DLD1 (cell line): ENCODE data around the gene RAG1.

Experiments
- in situ Hi-C: cut with HindIII; loops from 2 replicates; pipeline ENCODE4 v1.10.0; 2017; ENCODE audit warnings: low sequenced_read_pairs

Gene RAG1

GRCh38 chr11:36588099-36588498 is 20.3 kb downstream of the RAG1 start:
- in situ Hi-C loops: no loop called here

GRCh38 chr11:36590513-36590912 is 22.7 kb downstream of the RAG1 start:
- in situ Hi-C loops: no loop called here

GRCh38 chr11:36591433-36591832 is 23.6 kb downstream of the RAG1 start:
- in situ Hi-C loops: no loop called here

GRCh38 chr11:36594316-36594989 is 26.6 kb downstream of the RAG1 start, which contains the start of gene IFTAP:
Gene IFTAP (plus strand): TSS chr11:36594502. CDS start chr11:36610104, 15,602 bp downstream.
- in situ Hi-C loops: no loop called here

- in situ Hi-C loops: no loop called here
These were observed 29.1 kb downstream of the RAG1 start for GRCh38 chr11:36596880-36597279.

GRCh38 chr11:36598051-36598450 is 30.2 kb downstream of the RAG1 start, which contains the start of gene RAG2:
Gene RAG2 (minus strand): TSS chr11:36598236. CDS start chr11:36594168, 4,068 bp downstream.
- in situ Hi-C loops: no loop called here

- in situ Hi-C loops: no loop called here
These were observed 32.4 kb downstream of the RAG1 start for GRCh38 chr11:36600180-36600579.

- in situ Hi-C loops: no loop called here
These were observed 33.3 kb downstream of the RAG1 start for GRCh38 chr11:36601155-36601554.

- in situ Hi-C loops: no loop called here
These were observed 34.3 kb downstream of the RAG1 start for GRCh38 chr11:36602135-36602534.

GRCh38 chr11:36605221-36606216 is 37.7 kb downstream of the RAG1 start:
- in situ Hi-C loops: no loop called here

- in situ Hi-C loops: no loop called here
These were observed 40.8 kb downstream of the RAG1 start for GRCh38 chr11:36608491-36609199.

GRCh38 chr11:36609383-36609782 is 41.6 kb downstream of the RAG1 start:
- in situ Hi-C loops: no loop called here

- in situ Hi-C loops: no loop called here
These were observed 48.0 kb downstream of the RAG1 start for GRCh38 chr11:36615826-36616225.

GRCh38 chr11:36617543-36618362 is 49.9 kb downstream of the RAG1 start:
- in situ Hi-C loops: no loop called here

- in situ Hi-C loops: no loop called here
These were observed 50.7 kb downstream of the RAG1 start for GRCh38 chr11:36618363-36619047.

- in situ Hi-C loops: no loop called here
These were observed 51.7 kb downstream of the RAG1 start for GRCh38 chr11:36619502-36619901.

- in situ Hi-C loops: no loop called here
These were observed 52.4 kb downstream of the RAG1 start for GRCh38 chr11:36620246-36620645.

- in situ Hi-C loops: no loop called here
These were observed 54.8 kb downstream of the RAG1 start for GRCh38 chr11:36622431-36623136.

- in situ Hi-C loops: no loop called here
These were observed 55.7 kb downstream of the RAG1 start for GRCh38 chr11:36623494-36623893.
